ENCODE results near the gene WWOX. TPM values are rescaled to one million over a fixed set of nuclear protein-coding genes. Genes with fewer than 3 reads are reported as not detected.
"Not testable (repeated sequence)": the region's sequence is repeated elsewhere in the genome, so short reads cannot be mapped to it uniquely, and the experiment has no call there.

WWOX gene
- total RNA-seq, 1 experiment from 2014 or later: 38.9 TPM

- in situ Hi-C loops (cut with HindIII; ENCODE audit: low sequenced_read_pairs): no loop called here
- no peak for DNase-seq (ENCODE audit: low spot score)
Measured at GRCh38 chr16:79192904-79193303, 1093.5 kb downstream of the WWOX start.

GRCh38 chr16:79194291-79194690 is 1094.8 kb downstream of the WWOX start:
- in situ Hi-C loops (cut with HindIII; ENCODE audit: low sequenced_read_pairs): no loop called here
- DNase-seq (ENCODE audit: low spot score): no peak

DNA sequence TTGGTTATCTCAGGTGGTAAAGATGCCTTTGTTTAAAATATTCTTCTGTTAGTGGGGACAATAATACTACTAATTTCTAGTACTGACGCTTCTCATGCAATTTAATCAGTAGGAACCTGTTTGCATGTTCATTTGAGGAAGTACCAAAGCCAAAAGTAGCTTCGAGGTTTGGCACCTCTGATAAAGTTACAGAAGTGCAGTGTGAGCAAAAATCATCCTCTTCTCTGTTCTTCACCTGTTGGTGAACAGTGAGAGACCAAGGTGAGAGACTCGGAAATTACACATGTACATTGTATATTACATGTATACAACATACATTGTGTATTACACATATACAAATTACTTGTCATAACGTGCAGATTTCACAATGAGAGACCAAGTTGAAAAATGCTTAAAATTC is 1096.5 kb downstream of the WWOX start:
- no peak for DNase-seq (ENCODE audit: low spot score)
- in situ Hi-C loops (cut with HindIII; ENCODE audit: low sequenced_read_pairs): no loop called here

DNA sequence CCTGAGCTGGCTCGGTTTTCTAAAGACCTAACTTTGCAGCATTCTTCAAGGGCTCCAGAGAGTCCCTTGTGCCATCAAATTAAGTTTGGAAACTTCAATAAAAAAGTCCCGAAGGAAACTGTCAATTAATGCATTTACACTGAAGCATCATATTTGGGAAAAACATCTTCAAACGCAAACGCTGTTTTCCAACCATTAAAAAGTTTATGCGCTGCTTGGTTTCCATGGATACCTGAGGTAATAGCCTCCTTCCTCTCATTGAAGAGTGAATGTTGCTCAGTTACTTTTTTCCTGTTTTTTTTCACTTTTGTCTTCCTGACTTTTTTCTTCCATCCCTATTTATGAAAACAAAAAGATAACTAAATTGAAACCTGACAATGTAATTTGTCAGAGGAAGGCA is 1102.0 kb downstream of the WWOX start:
- no peak for DNase-seq (ENCODE audit: low spot score)
- in situ Hi-C loops (cut with HindIII; ENCODE audit: low sequenced_read_pairs): no loop called here

DNA sequence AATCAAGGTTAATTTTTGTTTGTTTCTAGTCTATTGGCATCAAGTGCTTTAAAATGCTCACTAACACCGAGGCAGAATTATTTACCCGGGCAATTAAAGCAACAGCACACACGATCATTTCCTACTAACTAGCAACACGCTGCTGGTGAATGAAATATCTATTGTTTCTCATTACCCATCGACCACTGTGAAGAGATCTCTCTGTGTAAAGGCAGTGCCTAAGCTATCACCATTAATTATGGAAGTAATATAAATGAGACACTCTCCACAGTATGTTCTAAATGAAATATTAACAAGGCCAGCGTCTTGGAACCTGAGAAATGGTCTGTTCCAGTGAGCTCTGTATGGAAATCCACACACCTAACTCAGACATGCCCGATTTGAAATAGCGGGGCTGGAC is 1103.5 kb downstream of the WWOX start:
- in situ Hi-C loops (cut with HindIII; ENCODE audit: low sequenced_read_pairs): no loop called here
- DNase-seq (ENCODE audit: low spot score): no peak

GRCh38 chr16:79204486-79204885 is 1105.0 kb downstream of the WWOX start:
- no peak for DNase-seq (ENCODE audit: low spot score)
- in situ Hi-C loops (cut with HindIII; ENCODE audit: low sequenced_read_pairs): no loop called here

- in situ Hi-C loops (cut with HindIII; ENCODE audit: low sequenced_read_pairs): no loop called here
- no peak for DNase-seq (ENCODE audit: low spot score)
Measured at GRCh38 chr16:79206889-79207288, 1107.4 kb downstream of the WWOX start.

- DNase-seq (ENCODE audit: low spot score): no peak
- in situ Hi-C loops (cut with HindIII; ENCODE audit: low sequenced_read_pairs): no loop called here
Measured at GRCh38 chr16:79209308-79209707, 1109.9 kb downstream of the WWOX start.

- DNase-seq (ENCODE audit: low spot score): no peak
- in situ Hi-C loops (cut with HindIII; ENCODE audit: low sequenced_read_pairs): no loop called here
Measured at GRCh38 chr16:79210607-79211006, 1111.2 kb downstream of the WWOX start.

DNA sequence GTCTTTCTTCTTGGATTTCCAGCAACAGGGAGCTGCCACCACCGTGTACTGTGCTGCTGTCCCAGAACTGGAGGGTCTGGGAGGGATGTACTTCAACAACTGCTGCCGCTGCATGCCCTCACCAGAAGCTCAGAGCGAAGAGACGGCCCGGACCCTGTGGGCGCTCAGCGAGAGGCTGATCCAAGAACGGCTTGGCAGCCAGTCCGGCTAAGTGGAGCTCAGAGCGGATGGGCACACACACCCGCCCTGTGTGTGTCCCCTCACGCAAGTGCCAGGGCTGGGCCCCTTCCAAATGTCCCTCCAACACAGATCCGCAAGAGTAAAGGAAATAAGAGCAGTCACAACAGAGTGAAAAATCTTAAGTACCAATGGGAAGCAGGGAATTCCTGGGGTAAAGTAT is 1112.1 kb downstream of the WWOX start:
- DNase-seq (ENCODE audit: low spot score): peak; percentile 84
- in situ Hi-C loops (cut with HindIII; ENCODE audit: low sequenced_read_pairs): no loop called here

DNA sequence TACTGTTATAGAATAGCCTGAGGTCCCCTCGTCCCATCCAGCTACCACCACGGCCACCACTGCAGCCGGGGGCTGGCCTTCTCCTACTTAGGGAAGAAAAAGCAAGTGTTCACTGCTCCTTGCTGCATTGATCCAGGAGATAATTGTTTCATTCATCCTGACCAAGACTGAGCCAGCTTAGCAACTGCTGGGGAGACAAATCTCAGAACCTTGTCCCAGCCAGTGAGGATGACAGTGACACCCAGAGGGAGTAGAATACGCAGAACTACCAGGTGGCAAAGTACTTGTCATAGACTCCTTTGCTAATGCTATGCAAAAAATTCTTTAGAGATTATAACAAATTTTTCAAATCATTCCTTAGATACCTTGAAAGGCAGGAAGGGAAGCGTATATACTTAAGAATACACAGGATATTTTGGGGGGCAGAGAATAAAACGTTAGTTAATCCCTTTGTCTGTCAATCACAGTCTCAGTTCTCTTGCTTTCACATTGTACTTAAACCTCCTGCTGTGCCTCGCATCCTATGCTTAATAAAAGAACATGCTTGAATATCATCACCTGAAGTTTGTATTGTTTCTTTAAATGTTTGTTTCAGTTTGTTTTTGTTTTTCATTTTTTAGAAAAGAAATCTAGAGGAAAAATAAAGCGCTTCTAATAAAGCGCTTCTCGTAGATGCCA is 1112.8 kb downstream of the WWOX start:
- DNase-seq (ENCODE audit: low spot score): peak; percentile 42
- in situ Hi-C loops (cut with HindIII; ENCODE audit: low sequenced_read_pairs): no loop called here

DNA sequence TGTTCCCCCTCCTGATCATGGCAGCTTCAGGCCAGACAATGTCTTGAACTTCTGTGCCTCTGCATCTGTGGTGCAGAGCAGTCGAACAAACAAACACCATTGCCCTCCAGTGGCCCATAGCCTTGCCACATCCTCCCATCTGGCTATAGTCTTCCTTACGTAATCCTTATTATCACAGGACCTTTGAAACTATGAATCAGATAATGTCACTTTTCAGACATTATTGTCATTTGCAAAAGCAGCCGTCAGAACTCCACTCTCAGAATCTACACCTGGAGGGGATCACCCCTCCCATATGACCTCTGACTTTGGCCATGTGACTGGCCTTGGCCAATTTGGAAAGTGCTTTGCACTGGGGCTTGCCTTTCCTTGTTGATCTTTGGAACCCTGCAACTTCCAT is 1113.8 kb downstream of the WWOX start:
- in situ Hi-C loops (cut with HindIII; ENCODE audit: low sequenced_read_pairs): no loop called here
- DNase-seq (ENCODE audit: low spot score): no peak

DNA sequence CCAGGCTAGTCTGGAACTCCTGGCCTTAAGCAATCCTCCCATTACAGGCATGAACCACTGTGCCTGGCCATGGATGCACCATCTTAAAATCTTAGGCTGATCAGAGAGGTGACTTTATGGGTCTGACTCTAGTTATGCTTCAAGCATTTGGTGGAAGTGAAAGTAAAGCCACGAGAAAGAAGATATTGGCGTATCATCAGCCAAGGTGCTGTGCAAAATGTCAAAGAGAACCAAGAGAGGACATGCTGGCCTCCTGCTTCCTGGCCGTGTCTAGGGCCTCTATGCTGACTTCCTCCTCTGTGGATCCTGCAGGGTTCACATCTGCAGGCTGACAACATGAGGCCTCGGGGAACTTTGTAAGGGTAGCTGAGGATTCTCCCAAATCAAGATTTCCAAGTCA is 1115.8 kb downstream of the WWOX start:
- DNase-seq (ENCODE audit: low spot score): no peak
- in situ Hi-C loops (cut with HindIII; ENCODE audit: low sequenced_read_pairs): no loop called here

GRCh38 chr16:79217375-79218011 is 1118.0 kb downstream of the WWOX start:
- DNase-seq (ENCODE audit: low spot score): no peak
- in situ Hi-C loops (cut with HindIII; ENCODE audit: low sequenced_read_pairs): no loop called here

- no peak for DNase-seq (ENCODE audit: low spot score)
- in situ Hi-C loops (cut with HindIII; ENCODE audit: low sequenced_read_pairs): no loop called here
Measured at GRCh38 chr16:79218351-79218750, 1118.9 kb downstream of the WWOX start.

- in situ Hi-C loops (cut with HindIII; ENCODE audit: low sequenced_read_pairs); DNase-seq (ENCODE audit: low spot score): not testable (repeated sequence)
Measured at GRCh38 chr16:79225994-79226393, 1126.5 kb downstream of the WWOX start.

GRCh38 chr16:79229361-79229760 is 1129.9 kb downstream of the WWOX start:
- in situ Hi-C loops (cut with HindIII; ENCODE audit: low sequenced_read_pairs): no loop called here
- DNase-seq (ENCODE audit: low spot score): no peak

GRCh38 chr16:79245700-79246099 is 1146.2 kb downstream of the WWOX start:
- in situ Hi-C loops (cut with HindIII; ENCODE audit: low sequenced_read_pairs); DNase-seq (ENCODE audit: low spot score): not testable (repeated sequence)

GRCh38 chr16:79247386-79247785 is 1147.9 kb downstream of the WWOX start:
- no peak for DNase-seq (ENCODE audit: low spot score)
- in situ Hi-C loops (cut with HindIII; ENCODE audit: low sequenced_read_pairs): no loop called here

GRCh38 chr16:79248351-79248750 is 1148.9 kb downstream of the WWOX start:
- in situ Hi-C loops (cut with HindIII; ENCODE audit: low sequenced_read_pairs): no loop called here
- DNase-seq (ENCODE audit: low spot score): no peak

DNA sequence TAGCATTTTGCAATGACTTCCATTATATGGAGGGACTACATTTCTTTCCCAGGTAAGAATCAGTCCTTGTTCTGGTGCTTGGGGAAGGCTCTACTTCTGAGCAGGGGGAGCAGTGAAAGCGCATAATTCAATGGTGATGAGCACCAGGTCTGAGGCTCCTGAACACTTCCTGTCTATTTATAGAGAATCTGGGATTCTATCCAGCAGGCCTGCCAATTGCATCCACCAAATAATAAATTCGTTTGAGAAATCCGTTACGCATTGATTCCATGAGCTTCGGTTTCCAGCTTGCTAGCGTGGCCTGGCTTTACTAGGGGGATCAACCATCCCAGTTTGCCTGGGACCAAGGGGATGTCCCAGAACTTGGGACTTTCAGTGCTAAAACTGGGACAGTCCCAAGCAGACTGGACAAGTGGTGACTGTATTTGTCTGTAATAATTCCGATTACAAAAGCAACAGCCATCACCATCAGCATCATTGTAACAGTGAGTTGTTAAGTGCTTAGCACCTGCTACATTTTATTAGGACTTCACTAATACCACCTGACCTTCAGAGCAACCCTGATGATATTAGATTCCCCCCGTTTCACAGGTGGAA is 1151.1 kb downstream of the WWOX start:
- in situ Hi-C loops (cut with HindIII; ENCODE audit: low sequenced_read_pairs): no loop called here
- peak; percentile 59 for DNase-seq (ENCODE audit: low spot score)

Data from G401 (cell line).